ENCODE results near the gene SLC6A5.
A peak's percentile ranks its signal among the peaks of the same experiment; 100 is the strongest.

SLC6A5 gene

GRCh38 chr11:20631519-20632168, 32.2 kb downstream of the SLC6A5 start:
- no peak overlapping the region for H3K27ac ChIP-seq (replicated peaks; ENCODE audit: low read length)
- no peak overlapping the region for H3K14ac ChIP-seq (ENCODE audit: low read length)
- H2BK15ac ChIP-seq (ENCODE audit: low read length): no peak overlapping the region
- no peak overlapping the region for H3K23ac ChIP-seq (ENCODE audit: low read depth, low read length, poor library complexity)
- WGBS, 2 donors (ENCODE audit: extremely low coverage in 2 of 2, insufficient read length in 2 of 2, insufficient replicate concordance in 1 of 2): no CpG with 5 or more reads among the region's 5 CpGs
- no peak overlapping the region for H2BK5ac ChIP-seq (ENCODE audit: low read length)
- H3K4me1 ChIP-seq (ENCODE audit: control insufficient read depth in 2 of 2, insufficient read depth in 1 of 2, low read depth in 1 of 2, low read length in 2 of 2): no peaks in the 10 kb centered on the region
- H2AFZ ChIP-seq (ENCODE audit: low read length): no peak overlapping the region
- no peaks in the 10 kb centered on the region for H3K9me3 ChIP-seq (replicated peaks in 1 of 2; ENCODE audit: control insufficient read depth in 2 of 2, insufficient read depth in 1 of 2, low read depth in 1 of 2, low read length in 2 of 2)
- no peak overlapping the region for H3K18ac ChIP-seq (ENCODE audit: low read length)
- H3K4me2 ChIP-seq (ENCODE audit: insufficient read depth, low read length, poor library complexity, severe bottlenecking): no peak overlapping the region
- H2AK5ac ChIP-seq (ENCODE audit: low read depth, low read length): no peak overlapping the region
- no peak overlapping the region for H3K4ac ChIP-seq (ENCODE audit: low read length)
- H3K4me3 ChIP-seq (ENCODE audit: low read length in 2 of 2): peak overlapping the region in 1 of 2 donors; percentile 34
- no peak overlapping the region for H2BK120ac ChIP-seq (ENCODE audit: low read depth, low read length)
- H2BK12ac ChIP-seq (ENCODE audit: low read length): no peak overlapping the region
- no peak for DNase-seq (ENCODE audit: low spot score)
- H4K91ac ChIP-seq (ENCODE audit: low read depth, low read length, poor library complexity): no peak overlapping the region
- H3K27me3 ChIP-seq (ENCODE audit: control insufficient read depth in 3 of 3, insufficient read depth in 3 of 3, low read depth in 1 of 3, low read length in 3 of 3): peaks cover 0 to 8% (median 0%) of the 10 kb centered on the region in 3 experiments
- no peak overlapping the region for H3K9ac ChIP-seq (ENCODE audit: low read depth, low read length, poor library complexity)
- H3K79me1 ChIP-seq (ENCODE audit: low read depth, low read length): no peaks in the 10 kb centered on the region
- H3K36me3 ChIP-seq (replicated peaks in 1 of 2; ENCODE audit: control insufficient read depth in 2 of 2, insufficient read depth in 2 of 2, low read length in 2 of 2): no peaks in the 10 kb centered on the region
- H4K8ac ChIP-seq (ENCODE audit: low read depth, low read length): no peak overlapping the region

- Histone ChIP-seq H3K14ac (ENCODE audit: low read length) (no peak overlapping the region), H2BK120ac (ENCODE audit: low read depth, low read length) (no peak overlapping the region), H2AFZ (ENCODE audit: low read length) (no peak overlapping the region), H2BK12ac (ENCODE audit: low read length) (no peak overlapping the region), H3K9ac (ENCODE audit: low read depth, low read length, poor library complexity) (no peak overlapping the region), H3K23ac (ENCODE audit: low read depth, low read length, poor library complexity) (no peak overlapping the region), H3K79me1 (ENCODE audit: low read depth, low read length) (no peaks in the 10 kb centered on the region), H2BK5ac (ENCODE audit: low read length) (no peak overlapping the region), H3K18ac (ENCODE audit: low read length) (no peak overlapping the region), H3K4me3 (ENCODE audit: low read length in 2 of 2) (no peak overlapping the region), H4K8ac (ENCODE audit: low read depth, low read length) (no peak overlapping the region), H3K27ac (replicated peaks; ENCODE audit: low read length) (no peak overlapping the region), H2BK15ac (ENCODE audit: low read length) (no peak overlapping the region), H3K9me3 (replicated peaks in 1 of 2; ENCODE audit: control insufficient read depth in 2 of 2, insufficient read depth in 1 of 2, low read depth in 1 of 2, low read length in 2 of 2) (no peaks in the 10 kb centered on the region), H3K27me3 (ENCODE audit: control insufficient read depth in 3 of 3, insufficient read depth in 3 of 3, low read depth in 1 of 3, low read length in 3 of 3) (peaks cover 0 to 8% (median 0%) of the 10 kb centered on the region in 3 experiments), H3K4me1 (ENCODE audit: control insufficient read depth in 2 of 2, insufficient read depth in 1 of 2, low read depth in 1 of 2, low read length in 2 of 2) (no peaks in the 10 kb centered on the region), H3K36me3 (replicated peaks in 1 of 2; ENCODE audit: control insufficient read depth in 2 of 2, insufficient read depth in 2 of 2, low read length in 2 of 2) (no peaks in the 10 kb centered on the region), H3K4me2 (ENCODE audit: insufficient read depth, low read length, poor library complexity, severe bottlenecking) (no peak overlapping the region), H3K4ac (ENCODE audit: low read length) (no peak overlapping the region), H2AK5ac (ENCODE audit: low read depth, low read length) (no peak overlapping the region), H4K91ac (ENCODE audit: low read depth, low read length, poor library complexity) (no peak overlapping the region)
- no CpG with 5 or more reads among the region's 1 CpG for WGBS, 2 donors (ENCODE audit: extremely low coverage in 2 of 2, insufficient read length in 2 of 2, insufficient replicate concordance in 1 of 2)
- DNase-seq (ENCODE audit: low spot score): no peak
These were observed 32.7 kb downstream of the SLC6A5 start for GRCh38 chr11:20632169-20632532.

GRCh38 chr11:20634044-20634443, 34.6 kb downstream of the SLC6A5 start:
- H2AK5ac ChIP-seq (ENCODE audit: low read depth, low read length): no peak overlapping the region
- no peak overlapping the region for H2BK15ac ChIP-seq (ENCODE audit: low read length)
- no peak overlapping the region for H2AFZ ChIP-seq (ENCODE audit: low read length)

GRCh38 chr11:20634781-20635180, 35.4 kb downstream of the SLC6A5 start:
- Histone ChIP-seq H3K4ac (ENCODE audit: low read length) (no peak overlapping the region), H2BK120ac (ENCODE audit: low read depth, low read length) (no peak overlapping the region), H3K9me3 (replicated peaks in 1 of 2; ENCODE audit: control insufficient read depth in 2 of 2, insufficient read depth in 1 of 2, low read depth in 1 of 2, low read length in 2 of 2) (no peaks in the 10 kb centered on the region), H3K27me3 (ENCODE audit: control insufficient read depth in 3 of 3, insufficient read depth in 3 of 3, low read depth in 1 of 3, low read length in 3 of 3) (peaks cover 0 to 6% (median 0%) of the 10 kb centered on the region in 3 experiments), H2AK5ac (ENCODE audit: low read depth, low read length) (no peak overlapping the region), H2BK15ac (ENCODE audit: low read length) (no peak overlapping the region), H4K91ac (ENCODE audit: low read depth, low read length, poor library complexity) (no peak overlapping the region), H4K8ac (ENCODE audit: low read depth, low read length) (no peak overlapping the region), H3K9ac (ENCODE audit: low read depth, low read length, poor library complexity) (no peak overlapping the region), H3K27ac (replicated peaks; ENCODE audit: low read length) (no peak overlapping the region), H3K4me1 (ENCODE audit: control insufficient read depth in 2 of 2, insufficient read depth in 1 of 2, low read depth in 1 of 2, low read length in 2 of 2) (no peaks in the 10 kb centered on the region), H2AFZ (ENCODE audit: low read length) (no peak overlapping the region), H3K14ac (ENCODE audit: low read length) (no peak overlapping the region), H3K18ac (ENCODE audit: low read length) (no peak overlapping the region), H2BK5ac (ENCODE audit: low read length) (no peak overlapping the region), H3K4me2 (ENCODE audit: insufficient read depth, low read length, poor library complexity, severe bottlenecking) (no peak overlapping the region), H3K23ac (ENCODE audit: low read depth, low read length, poor library complexity) (no peak overlapping the region), H3K79me1 (ENCODE audit: low read depth, low read length) (no peaks in the 10 kb centered on the region), H3K4me3 (ENCODE audit: low read length in 2 of 2) (no peak overlapping the region), H3K36me3 (replicated peaks in 1 of 2; ENCODE audit: control insufficient read depth in 2 of 2, insufficient read depth in 2 of 2, low read length in 2 of 2) (no peaks in the 10 kb centered on the region), H2BK12ac (ENCODE audit: low read length) (no peak overlapping the region)
- WGBS, 2 donors (ENCODE audit: extremely low coverage in 2 of 2, insufficient read length in 2 of 2, insufficient replicate concordance in 1 of 2): no CpG with 5 or more reads among the region's 7 CpGs
- no peak for DNase-seq (ENCODE audit: low spot score)

More at GRCh38 chr11:20634044-20634443, 34.6 kb downstream of the SLC6A5 start:
- no peaks in the 10 kb centered on the region for H3K9me3 ChIP-seq (replicated peaks in 1 of 2; ENCODE audit: control insufficient read depth in 2 of 2, insufficient read depth in 1 of 2, low read depth in 1 of 2, low read length in 2 of 2)
- WGBS, 2 donors (ENCODE audit: extremely low coverage in 2 of 2, insufficient read length in 2 of 2, insufficient replicate concordance in 1 of 2): no CpG with 5 or more reads among the region's 5 CpGs
- no peak overlapping the region for H2BK120ac ChIP-seq (ENCODE audit: low read depth, low read length)
- no peak for DNase-seq (ENCODE audit: low spot score)
- H3K4me1 ChIP-seq (ENCODE audit: control insufficient read depth in 2 of 2, insufficient read depth in 1 of 2, low read depth in 1 of 2, low read length in 2 of 2): no peaks in the 10 kb centered on the region
- no peak overlapping the region for H3K9ac ChIP-seq (ENCODE audit: low read depth, low read length, poor library complexity)
- no peak overlapping the region for H4K8ac ChIP-seq (ENCODE audit: low read depth, low read length)
- H2BK5ac ChIP-seq (ENCODE audit: low read length): no peak overlapping the region
- H3K79me1 ChIP-seq (ENCODE audit: low read depth, low read length): no peaks in the 10 kb centered on the region
- peaks cover 0 to 5% (median 0%) of the 10 kb centered on the region in 3 experiments for H3K27me3 ChIP-seq (ENCODE audit: control insufficient read depth in 3 of 3, insufficient read depth in 3 of 3, low read depth in 1 of 3, low read length in 3 of 3)
- H3K36me3 ChIP-seq (replicated peaks in 1 of 2; ENCODE audit: control insufficient read depth in 2 of 2, insufficient read depth in 2 of 2, low read length in 2 of 2): no peaks in the 10 kb centered on the region
- H3K4me3 ChIP-seq (ENCODE audit: low read length in 2 of 2): no peak overlapping the region
- H3K18ac ChIP-seq (ENCODE audit: low read length): no peak overlapping the region
- H3K4ac ChIP-seq (ENCODE audit: low read length): no peak overlapping the region
- H2BK12ac ChIP-seq (ENCODE audit: low read length): no peak overlapping the region
- no peak overlapping the region for H4K91ac ChIP-seq (ENCODE audit: low read depth, low read length, poor library complexity)
- H3K4me2 ChIP-seq (ENCODE audit: insufficient read depth, low read length, poor library complexity, severe bottlenecking): no peak overlapping the region
- H3K27ac ChIP-seq (replicated peaks; ENCODE audit: low read length): no peak overlapping the region
- no peak overlapping the region for H3K14ac ChIP-seq (ENCODE audit: low read length)
- no peak overlapping the region for H3K23ac ChIP-seq (ENCODE audit: low read depth, low read length, poor library complexity)

Data from neuronal stem cell (in vitro differentiated cells).